ENCODE measurements around the gene SMIM31. TPM values are rescaled to one million over a fixed set of nuclear protein-coding genes. Genes with fewer than 3 reads are reported as not detected.

Gene SMIM31
- total RNA-seq, 1 experiment from 2014 or later, result not detected

- Histone ChIP-seq H2AFZ (ENCODE audit: low read length) (no peak overlapping the region), H2BK20ac (ENCODE audit: low read depth, low read length, poor library complexity, severe bottlenecking) (peak overlapping the region; percentile 34), H3K23me2 (ENCODE audit: insufficient read length, low read depth, low read length, poor library complexity, severe bottlenecking) (no peaks in the 10 kb centered on the region), H3K23ac (ENCODE audit: insufficient read length, low read depth, low read length) (no peak overlapping the region), H4K91ac (ENCODE audit: insufficient read length, low read depth, low read length) (no peak overlapping the region), H2BK5ac (ENCODE audit: insufficient read length, low read length) (no peak overlapping the region), H2BK12ac (ENCODE audit: insufficient read length, low read depth, low read length) (peak overlapping the region; percentile 20), H4K8ac (replicated peaks; ENCODE audit: insufficient read length, low read depth, low read length) (no peak overlapping the region), H3K27me3 (ENCODE audit: insufficient read depth, low read length) (no peaks in the 10 kb centered on the region), H3K4ac (ENCODE audit: low read depth, low read length) (no peak overlapping the region; the same call in 1 of the 2 replicates), H4K20me1 (ENCODE audit: control insufficient read depth, insufficient read depth, insufficient read length) (no peaks in the 10 kb centered on the region), H3K27ac (ENCODE audit: insufficient read length, low read depth, low read length) (no peak overlapping the region), H2BK15ac (ENCODE audit: low read depth, low read length) (no peak overlapping the region), H3T11ph (ENCODE audit: low read length) (no peak overlapping the region), H3K18ac (ENCODE audit: insufficient read length, low read depth, low read length) (no peak overlapping the region), H2BK120ac (ENCODE audit: low read depth, low read length, poor library complexity, severe bottlenecking) (no peak overlapping the region), H3K79me1 (ENCODE audit: insufficient read depth, low read depth, low read length, poor library complexity, severe bottlenecking) (no peaks in the 10 kb centered on the region), H3K4me2 (ENCODE audit: insufficient read depth, insufficient read length, low read length) (no peak overlapping the region), H2AK5ac (ENCODE audit: insufficient read length, low read length) (no peak overlapping the region), H3K9me3 (ENCODE audit: control insufficient read depth, low read depth, low read length) (no peaks in the 10 kb centered on the region), H3K79me2 (ENCODE audit: insufficient read depth, low read length) (no peaks in the 10 kb centered on the region), H3K4me1 (ENCODE audit: insufficient read depth, low read length) (peaks cover 14% of the 10 kb centered on the region), H3K56ac (ENCODE audit: insufficient read length, low read depth, low read length) (no peak overlapping the region), H3K9ac (ENCODE audit: extremely low read depth, insufficient read length, low read length) (no peak overlapping the region), H4K5ac (ENCODE audit: insufficient read length, low read depth, low read length) (no peak overlapping the region), H3K14ac (ENCODE audit: insufficient read depth, low read length) (no peak overlapping the region)
- no peak for DNase-seq
- Mint-ChIP-seq H3K27me3 (ENCODE audit: low read depth) (no peaks in the 10 kb centered on the region; the same call in 1 of the 2 replicates), H3K4me1 (peaks cover 50% of the 10 kb centered on the region in 2 experiments), H3K9me3 (no peaks in the 10 kb centered on the region; a peak in 1 of 5 replicates), H3K4me3 (no peak overlapping the region), H3K36me3 (ENCODE audit: insufficient read depth in 1 of 3, low read depth in 3 of 3) (peaks cover 2 to 7% (median 5%) of the 10 kb centered on the region in 3 experiments; a peak in 4 of 7 replicates), H3K27ac (peak overlapping the region in 2 of 3 experiments; percentile 37 to 46; a peak in 2 of 7 replicates)
- no CpG with 5 or more reads among the region's 3 CpGs for WGBS (ENCODE audit: extremely low coverage, insufficient read length, low lambda C conversion rate)
- TF ChIP-seq, protein P1, sequence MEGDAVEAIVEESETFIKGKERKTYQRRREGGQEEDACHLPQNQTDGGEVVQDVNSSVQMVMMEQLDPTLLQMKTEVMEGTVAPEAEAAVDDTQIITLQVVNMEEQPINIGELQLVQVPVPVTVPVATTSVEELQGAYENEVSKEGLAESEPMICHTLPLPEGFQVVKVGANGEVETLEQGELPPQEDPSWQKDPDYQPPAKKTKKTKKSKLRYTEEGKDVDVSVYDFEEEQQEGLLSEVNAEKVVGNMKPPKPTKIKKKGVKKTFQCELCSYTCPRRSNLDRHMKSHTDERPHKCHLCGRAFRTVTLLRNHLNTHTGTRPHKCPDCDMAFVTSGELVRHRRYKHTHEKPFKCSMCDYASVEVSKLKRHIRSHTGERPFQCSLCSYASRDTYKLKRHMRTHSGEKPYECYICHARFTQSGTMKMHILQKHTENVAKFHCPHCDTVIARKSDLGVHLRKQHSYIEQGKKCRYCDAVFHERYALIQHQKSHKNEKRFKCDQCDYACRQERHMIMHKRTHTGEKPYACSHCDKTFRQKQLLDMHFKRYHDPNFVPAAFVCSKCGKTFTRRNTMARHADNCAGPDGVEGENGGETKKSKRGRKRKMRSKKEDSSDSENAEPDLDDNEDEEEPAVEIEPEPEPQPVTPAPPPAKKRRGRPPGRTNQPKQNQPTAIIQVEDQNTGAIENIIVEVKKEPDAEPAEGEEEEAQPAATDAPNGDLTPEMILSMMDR (conservative IDR thresholded peaks at IDR 0.05), result no peak
Observed at GRCh38 chr4:164802301-164802901, 48.5 kb downstream of the SMIM31 start.
